Measurements from ENCODE around the gene AKAP8L.

GRCh38 chr19:15424692-15425272 is 6.0 kb upstream of the AKAP8L start:
- no peak for TF ChIP-seq POLR2A (IDR thresholded peaks at IDR 0.05; ENCODE audit: low read depth)
- no peak for TF ChIP-seq EP300 (IDR thresholded peaks at IDR 0.05)
- TF ChIP-seq POLR2AphosphoS5 (IDR thresholded peaks at IDR 0.05) = no peak
- TF ChIP-seq CTCF (IDR thresholded peaks at IDR 0.05) = no peak

Data from esophagus muscularis mucosa (tissue), 4 donors.